SK-N-SH (cell line): ENCODE data around the gene PISD. TPM values are rescaled to one million over a fixed set of nuclear protein-coding genes. Genes with fewer than 3 reads are reported as not detected.

ENCODE experiments used
- CTCF ChIA-PET: fragments of 300-600, 350-600 bp; formaldehyde crosslinking; extraction: SDS; loops from one replicate; lab custom pipeline; 2021; lab: Yijun Ruan, JAX
- POLR2A ChIA-PET: fragments of 350-600 bp; sonication (Branson Sonifier 250); formaldehyde crosslinking; extraction: SDS; loops from one replicate; lab custom pipeline; 2020; ENCODE audit warnings: antibody characterized with exemption, inconsistent platforms; lab: Yijun Ruan, JAX
- DNase-seq: peaks from one replicate; pipeline ENCODE4 v3.0.0; 2012
- H2AFZ ChIP-seq: fragments of 200-600 bp; sonication (generic); 2 replicates; pipeline ENCODE4 v1.8.1; 2016; ENCODE audit warnings: antibody characterized with exemption, mild to moderate bottlenecking, low read depth
- H3F3A ChIP-seq: fragments of 200-600 bp; sonication (generic); replicated peaks from 2 replicates; pipeline ENCODE3; 2016; ENCODE audit warnings: antibody characterized with exemption, mild to moderate bottlenecking; ENCODE audit not compliant: insufficient read depth
- H3K27ac ChIP-seq, 2 experiments: fragments of 200-500 bp in 1 of 2; fragments of 200-600 bp in 1 of 2; sonication (Bioruptor generic) in 1 of 2; sonication (generic), shearing (Covaris generic) in 1 of 2; 2 replicates each; pipeline versions ENCODE4 v1.5.1 to v1.6.1; 2014 to 2016; ENCODE audit warnings: low read depth in 2 of 2, inconsistent platforms in 1 of 2, low read length in 1 of 2, mild to moderate bottlenecking in 1 of 2, mixed read lengths in 1 of 2
- H3K27me3 ChIP-seq: fragments of 200-600 bp; sonication (generic), shearing (Covaris generic); 2 replicates; pipeline ENCODE4 v1.6.1; 2016; ENCODE audit warnings: mixed run types; ENCODE audit not compliant: insufficient read depth
- H3K36me3 ChIP-seq, 2 experiments: fragments of 200-500 bp in 1 of 2; fragments of 200-600 bp in 1 of 2; sonication (Bioruptor generic) in 1 of 2; sonication (generic) in 1 of 2; replicated peaks in 1 of 2; 2 replicates each; pipeline versions ENCODE3 to v1.5.1; 2014 to 2016; ENCODE audit warnings: low read length in 1 of 2, mild to moderate bottlenecking in 1 of 2; ENCODE audit not compliant: insufficient read depth in 2 of 2, control insufficient read depth in 1 of 2
- H3K4me1 ChIP-seq, 2 experiments: fragments of 200-500 bp in 1 of 2; fragments of 200-600 bp in 1 of 2; sonication (Bioruptor generic) in 1 of 2; sonication (generic), shearing (Covaris generic) in 1 of 2; 2 replicates each; pipeline versions ENCODE4 v1.5.1 to v1.6.1; 2014 to 2016; ENCODE audit warnings: low read depth in 1 of 2, low read length in 1 of 2, mixed run types in 1 of 2; ENCODE audit not compliant: insufficient read depth in 2 of 2, control insufficient read depth in 1 of 2
- H3K4me2 ChIP-seq: fragments of 200-600 bp; sonication (generic), shearing (Covaris generic); 2 replicates; pipeline ENCODE4 v1.6.1; 2017; ENCODE audit warnings: mixed run types
- H3K4me3 ChIP-seq, 2 experiments: fragments of 200-500 bp in 1 of 2; fragments of 200-600 bp in 1 of 2; sonication (Bioruptor generic) in 1 of 2; sonication (generic), shearing (Covaris generic) in 1 of 2; 2 replicates each; pipeline versions ENCODE4 v1.5.1 to v1.8.1; 2014 to 2016; ENCODE audit warnings: low read depth in 2 of 2, inconsistent platforms in 1 of 2, low read length in 1 of 2, mild to moderate bottlenecking in 1 of 2, mixed read lengths in 1 of 2, moderate library complexity in 1 of 2
- H3K79me2 ChIP-seq: fragments of 200-600 bp; sonication (generic); 2 replicates; pipeline ENCODE4 v1.8.1; 2017; ENCODE audit warnings: mild to moderate bottlenecking; ENCODE audit not compliant: insufficient read depth
- H3K9ac ChIP-seq: fragments of 200-600 bp; sonication (generic); 2 replicates; pipeline ENCODE4 v1.6.1; 2017; ENCODE audit warnings: mixed run types
- H3K9me2 ChIP-seq: fragments of 200-600 bp; sonication (generic); 2 replicates; pipeline ENCODE4 v1.6.1; 2017; ENCODE audit warnings: mixed run types
- H3K9me3 ChIP-seq: fragments of 200-600 bp; sonication (generic); 2 replicates; pipeline ENCODE4 v1.6.1; 2017; ENCODE audit warnings: mixed run types, mild to moderate bottlenecking, moderate library complexity
- H4K20me1 ChIP-seq: fragments of 200-600 bp; sonication (generic); 2 replicates; pipeline ENCODE4 v1.6.1; 2017; ENCODE audit warnings: mild to moderate bottlenecking, mixed run types; ENCODE audit not compliant: insufficient read depth
- EP300 ChIP-seq, 2 experiments: IDR thresholded peaks; 2 replicates each; pipeline versions ENCODE4 v1.4.0 to v1.6.1; 2012; ENCODE audit warnings: borderline replicate concordance in 1 of 2, low read depth in 1 of 2, low read length in 1 of 2
- EZH2phosphoT487 ChIP-seq: fragments of 200-600 bp; sonication (generic); IDR thresholded peaks from 2 replicates; pipeline ENCODE4 v1.6.1; 2017; ENCODE audit warnings: low read depth, mixed run types, mild to moderate bottlenecking, antibody characterized with exemption, moderate library complexity, borderline replicate concordance
- FOSL2 ChIP-seq: IDR thresholded peaks from 2 replicates; pipeline ENCODE4 v1.4.0; 2012; ENCODE audit warnings: low read depth, mild to moderate bottlenecking, moderate library complexity, borderline replicate concordance
- GABPA ChIP-seq: IDR thresholded peaks from 2 replicates; pipeline ENCODE4 v1.4.0; 2012; ENCODE audit warnings: low read depth, mild to moderate bottlenecking
- JUND ChIP-seq: IDR thresholded peaks from 2 replicates; pipeline ENCODE4 v1.4.0; 2012
- NFIC ChIP-seq: IDR thresholded peaks from 2 replicates; pipeline ENCODE4 v1.4.0; 2012; ENCODE audit warnings: borderline replicate concordance
- POLR2AphosphoS5 ChIP-seq: IDR thresholded peaks from 2 replicates; pipeline ENCODE4 v1.6.1; 2012; ENCODE audit warnings: low read depth, low read length
- RFX5 ChIP-seq: IDR thresholded peaks from 2 replicates; pipeline ENCODE4 v1.6.1; 2012; ENCODE audit warnings: mild to moderate bottlenecking, improper control_type of control experiment, low read length
- RXRA ChIP-seq: IDR thresholded peaks from 2 replicates; pipeline ENCODE4 v1.4.0; 2012; ENCODE audit warnings: low read depth, mild to moderate bottlenecking, borderline replicate concordance
- SIN3A ChIP-seq: IDR thresholded peaks from 2 replicates; pipeline ENCODE4 v1.6.1; 2012; ENCODE audit warnings: low read depth, mild to moderate bottlenecking, low read length, moderate library complexity, borderline replicate concordance
- TAF1 ChIP-seq: IDR thresholded peaks from 2 replicates; pipeline ENCODE4 v1.6.1; 2012; ENCODE audit warnings: low read depth, mild to moderate bottlenecking, low read length, moderate library complexity, borderline replicate concordance
- TCF12 ChIP-seq: IDR thresholded peaks from 2 replicates; pipeline ENCODE4 v1.4.0; 2012
- TEAD4 ChIP-seq: IDR thresholded peaks from 2 replicates; pipeline ENCODE4 v1.4.0; 2012; ENCODE audit warnings: mild to moderate bottlenecking, borderline replicate concordance; ENCODE audit not compliant: insufficient read depth
- YY1 ChIP-seq: IDR thresholded peaks from 2 replicates; pipeline ENCODE4 v1.4.0; 2012; ENCODE audit warnings: low read depth, mild to moderate bottlenecking
- WGBS: methylation state at CpG from one replicate; pipeline ENCODE4 v1.1.6; 2017; ENCODE audit warnings: low lambda C conversion rate; 5-methylcytosine and 5-hydroxymethylcytosine counted together
- polyA plus RNA-seq, 3 experiments: library from polyadenylated mRNA; depleted of rRNA; stranded (reverse); fragments of >200 nt; gene quantifications; 2 replicates each; pipeline ENCODE4 v1.2.3, GENCODE V29; 2012
- TF ChIP-seq, protein P1 (sequence below): IDR thresholded peaks from 2 replicates; pipeline ENCODE4; 2012
- TF ChIP-seq, protein P2 (sequence below): IDR thresholded peaks from 2 replicates; pipeline ENCODE4 v1.6.1; 2012; ENCODE audit warnings: mild to moderate bottlenecking, low read depth, low read length, moderate library complexity
- TF ChIP-seq, protein P3 (sequence below): fragments of 200-600 bp; sonication (generic); IDR thresholded peaks from 2 replicates; pipeline ENCODE4 v1.6.1; 2017; ENCODE audit warnings: antibody characterized with exemption, mild to moderate bottlenecking, moderate library complexity

Gene PISD
- polyA plus RNA-seq, 1 of the 3 experiments (the other 2 are of a cell fraction), result 34.9 TPM

DNA sequence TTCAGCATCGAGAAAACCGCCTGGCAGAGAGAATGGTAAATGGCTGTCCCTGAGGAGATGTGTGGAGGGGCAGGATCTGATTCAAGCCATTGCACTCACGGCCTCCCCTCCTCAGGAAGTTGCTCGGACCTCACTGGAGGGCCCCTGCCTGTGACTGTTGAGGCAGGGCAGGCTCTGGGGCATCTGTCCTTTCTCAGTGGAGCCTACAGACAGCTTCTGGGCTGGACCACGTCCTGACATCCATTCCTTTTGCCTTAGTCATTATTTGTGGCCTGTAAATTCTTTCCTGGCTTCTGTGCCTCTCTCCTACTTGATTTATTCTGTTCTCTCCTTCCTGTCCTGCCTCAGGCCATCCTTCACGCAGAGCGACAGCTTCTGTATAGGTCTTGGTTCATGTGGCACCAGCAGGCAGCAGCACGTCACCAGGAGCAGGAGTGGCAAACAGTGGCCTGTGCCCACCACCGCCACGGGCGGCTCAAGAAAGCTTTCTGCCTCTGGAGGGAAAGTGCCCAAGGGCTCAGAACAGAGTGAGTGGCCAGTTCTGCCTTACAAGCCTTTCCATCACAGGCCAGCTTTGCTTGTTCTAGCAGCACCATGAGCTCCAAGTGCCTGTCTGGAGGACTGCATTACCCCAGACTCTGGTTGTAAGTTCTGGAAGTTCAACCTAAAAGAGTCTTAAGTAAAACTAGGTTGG lies 59.6 kb downstream of the PISD start:
- Histone ChIP-seq H3K27me3 (no peaks in the 10 kb centered on the region), H3K9ac (peak overlapping the region; percentile 41; the same call in 1 of the 2 replicates), H4K20me1 (no peaks in the 10 kb centered on the region), H3K4me1 (peaks cover 10 to 24% of the 10 kb centered on the region in 2 experiments; a peak in 1 of 4 replicates), H3K4me2 (peak overlapping the region; percentile 62; the same call in 1 of the 2 replicates), H3F3A (peaks cover 19% of the 10 kb centered on the region), H3K36me3 (peaks cover 0 to 2% of the 10 kb centered on the region in 2 experiments), H2AFZ (no peak overlapping the region), H3K9me2 (no peaks in the 10 kb centered on the region), H3K9me3 (no peaks in the 10 kb centered on the region), H3K4me3 (no peak overlapping the region), H3K27ac (peak overlapping the region; percentile 81 to 89), H3K79me2 (no peaks in the 10 kb centered on the region)
- TF ChIP-seq, protein P1, sequence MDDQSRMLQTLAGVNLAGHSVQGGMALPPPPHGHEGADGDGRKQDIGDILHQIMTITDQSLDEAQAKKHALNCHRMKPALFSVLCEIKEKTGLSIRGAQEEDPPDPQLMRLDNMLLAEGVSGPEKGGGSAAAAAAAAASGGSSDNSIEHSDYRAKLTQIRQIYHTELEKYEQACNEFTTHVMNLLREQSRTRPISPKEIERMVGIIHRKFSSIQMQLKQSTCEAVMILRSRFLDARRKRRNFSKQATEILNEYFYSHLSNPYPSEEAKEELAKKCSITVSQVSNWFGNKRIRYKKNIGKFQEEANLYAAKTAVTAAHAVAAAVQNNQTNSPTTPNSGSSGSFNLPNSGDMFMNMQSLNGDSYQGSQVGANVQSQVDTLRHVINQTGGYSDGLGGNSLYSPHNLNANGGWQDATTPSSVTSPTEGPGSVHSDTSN, result peak; percentile 98
- TF ChIP-seq NFIC (peak; percentile 94), EZH2phosphoT487 (no peak), RXRA (no peak; the same call in 1 of the 2 replicates), TAF1 (no peak; the same call in 1 of the 2 replicates), FOSL2 (peak; percentile 87; the same call in 1 of the 2 replicates), YY1 (peak; percentile 56; the same call in 1 of the 2 replicates), TEAD4 (peak; percentile 87), JUND (peak; percentile 96; the same call in 1 of the 2 replicates), RFX5 (no peak), TCF12 (peak; percentile 100), EP300 (IDR thresholded peaks at IDR 0.05; ENCODE audit: borderline replicate concordance in 1 of 2, low read depth in 1 of 2, low read length in 1 of 2) (peak; percentile 68 to 87; a peak in 3 of 4 replicates), POLR2AphosphoS5 (peak; percentile 97), GABPA (peak; percentile 29), SIN3A (peak; percentile 38; the same call in 1 of the 2 replicates)
- TF ChIP-seq, protein P2, sequence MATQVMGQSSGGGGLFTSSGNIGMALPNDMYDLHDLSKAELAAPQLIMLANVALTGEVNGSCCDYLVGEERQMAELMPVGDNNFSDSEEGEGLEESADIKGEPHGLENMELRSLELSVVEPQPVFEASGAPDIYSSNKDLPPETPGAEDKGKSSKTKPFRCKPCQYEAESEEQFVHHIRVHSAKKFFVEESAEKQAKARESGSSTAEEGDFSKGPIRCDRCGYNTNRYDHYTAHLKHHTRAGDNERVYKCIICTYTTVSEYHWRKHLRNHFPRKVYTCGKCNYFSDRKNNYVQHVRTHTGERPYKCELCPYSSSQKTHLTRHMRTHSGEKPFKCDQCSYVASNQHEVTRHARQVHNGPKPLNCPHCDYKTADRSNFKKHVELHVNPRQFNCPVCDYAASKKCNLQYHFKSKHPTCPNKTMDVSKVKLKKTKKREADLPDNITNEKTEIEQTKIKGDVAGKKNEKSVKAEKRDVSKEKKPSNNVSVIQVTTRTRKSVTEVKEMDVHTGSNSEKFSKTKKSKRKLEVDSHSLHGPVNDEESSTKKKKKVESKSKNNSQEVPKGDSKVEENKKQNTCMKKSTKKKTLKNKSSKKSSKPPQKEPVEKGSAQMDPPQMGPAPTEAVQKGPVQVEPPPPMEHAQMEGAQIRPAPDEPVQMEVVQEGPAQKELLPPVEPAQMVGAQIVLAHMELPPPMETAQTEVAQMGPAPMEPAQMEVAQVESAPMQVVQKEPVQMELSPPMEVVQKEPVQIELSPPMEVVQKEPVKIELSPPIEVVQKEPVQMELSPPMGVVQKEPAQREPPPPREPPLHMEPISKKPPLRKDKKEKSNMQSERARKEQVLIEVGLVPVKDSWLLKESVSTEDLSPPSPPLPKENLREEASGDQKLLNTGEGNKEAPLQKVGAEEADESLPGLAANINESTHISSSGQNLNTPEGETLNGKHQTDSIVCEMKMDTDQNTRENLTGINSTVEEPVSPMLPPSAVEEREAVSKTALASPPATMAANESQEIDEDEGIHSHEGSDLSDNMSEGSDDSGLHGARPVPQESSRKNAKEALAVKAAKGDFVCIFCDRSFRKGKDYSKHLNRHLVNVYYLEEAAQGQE, result peak; percentile 30; the same call in 1 of the 2 replicates
- TF ChIP-seq, protein P3, sequence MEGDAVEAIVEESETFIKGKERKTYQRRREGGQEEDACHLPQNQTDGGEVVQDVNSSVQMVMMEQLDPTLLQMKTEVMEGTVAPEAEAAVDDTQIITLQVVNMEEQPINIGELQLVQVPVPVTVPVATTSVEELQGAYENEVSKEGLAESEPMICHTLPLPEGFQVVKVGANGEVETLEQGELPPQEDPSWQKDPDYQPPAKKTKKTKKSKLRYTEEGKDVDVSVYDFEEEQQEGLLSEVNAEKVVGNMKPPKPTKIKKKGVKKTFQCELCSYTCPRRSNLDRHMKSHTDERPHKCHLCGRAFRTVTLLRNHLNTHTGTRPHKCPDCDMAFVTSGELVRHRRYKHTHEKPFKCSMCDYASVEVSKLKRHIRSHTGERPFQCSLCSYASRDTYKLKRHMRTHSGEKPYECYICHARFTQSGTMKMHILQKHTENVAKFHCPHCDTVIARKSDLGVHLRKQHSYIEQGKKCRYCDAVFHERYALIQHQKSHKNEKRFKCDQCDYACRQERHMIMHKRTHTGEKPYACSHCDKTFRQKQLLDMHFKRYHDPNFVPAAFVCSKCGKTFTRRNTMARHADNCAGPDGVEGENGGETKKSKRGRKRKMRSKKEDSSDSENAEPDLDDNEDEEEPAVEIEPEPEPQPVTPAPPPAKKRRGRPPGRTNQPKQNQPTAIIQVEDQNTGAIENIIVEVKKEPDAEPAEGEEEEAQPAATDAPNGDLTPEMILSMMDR, result no peak
- peak; percentile 32 for DNase-seq
- ChIA-PET CTCF (no interaction called here), POLR2A (no interaction called here)
- 10% methylated on average over 11 of the region's 11 CpGs for WGBS
